ENCODE measurements around the gene FADS2. TPM values are rescaled to one million over a fixed set of nuclear protein-coding genes. Genes with fewer than 3 reads are reported as not detected.
A peak's percentile ranks its signal among the peaks of the same experiment; 100 is the strongest.

FADS2 gene
- total and polyA plus RNA-seq, 2 experiments from 2014 or later = 317 to 356 TPM

GRCh38 chr11:61792310-61793082 lies 35.6 kb upstream of the FADS2 start, which contains the start of the genes FEN1 and TMEM258:
TSS of gene FEN1 (plus strand) at chr11:61792911. CDS start at chr11:61795362, 2,451 bp downstream.
TSS of gene TMEM258 (minus strand) at chr11:61792599. CDS start at chr11:61792558, 41 bp downstream.
- peak; percentile 96 for DNase-seq (ENCODE audit: low spot score)
- H3K9me3 ChIP-seq (ENCODE audit: low read depth) = no peaks in the 10 kb centered on the region
- no peaks in the 10 kb centered on the region for H3K9me2 ChIP-seq (replicated peaks; ENCODE audit: insufficient read depth)
- peaks cover 54% of the 10 kb centered on the region for H3K79me2 ChIP-seq
- TF ChIP-seq EZH2phosphoT487 (IDR thresholded peaks at IDR 0.05; ENCODE audit: low read depth, severe bottlenecking, unreplicated experiment) (no peak), EZH2 (IDR thresholded peaks at IDR 0.05; ENCODE audit: borderline replicate concordance) (no peak)
- TF ChIP-seq, protein P1, sequence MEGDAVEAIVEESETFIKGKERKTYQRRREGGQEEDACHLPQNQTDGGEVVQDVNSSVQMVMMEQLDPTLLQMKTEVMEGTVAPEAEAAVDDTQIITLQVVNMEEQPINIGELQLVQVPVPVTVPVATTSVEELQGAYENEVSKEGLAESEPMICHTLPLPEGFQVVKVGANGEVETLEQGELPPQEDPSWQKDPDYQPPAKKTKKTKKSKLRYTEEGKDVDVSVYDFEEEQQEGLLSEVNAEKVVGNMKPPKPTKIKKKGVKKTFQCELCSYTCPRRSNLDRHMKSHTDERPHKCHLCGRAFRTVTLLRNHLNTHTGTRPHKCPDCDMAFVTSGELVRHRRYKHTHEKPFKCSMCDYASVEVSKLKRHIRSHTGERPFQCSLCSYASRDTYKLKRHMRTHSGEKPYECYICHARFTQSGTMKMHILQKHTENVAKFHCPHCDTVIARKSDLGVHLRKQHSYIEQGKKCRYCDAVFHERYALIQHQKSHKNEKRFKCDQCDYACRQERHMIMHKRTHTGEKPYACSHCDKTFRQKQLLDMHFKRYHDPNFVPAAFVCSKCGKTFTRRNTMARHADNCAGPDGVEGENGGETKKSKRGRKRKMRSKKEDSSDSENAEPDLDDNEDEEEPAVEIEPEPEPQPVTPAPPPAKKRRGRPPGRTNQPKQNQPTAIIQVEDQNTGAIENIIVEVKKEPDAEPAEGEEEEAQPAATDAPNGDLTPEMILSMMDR (IDR thresholded peaks at IDR 0.05; ENCODE audit: poor library complexity) = no peak
- peak within 1 kb of the TSS; percentile 89 for H2AFZ ChIP-seq
- peak within 1 kb of the TSS; percentile 99 for H3K27ac ChIP-seq
- peak within 1 kb of the TSS; percentile 82 for H3K4me2 ChIP-seq
- no peaks in the 10 kb centered on the region for H3K36me3 ChIP-seq (replicated peaks; ENCODE audit: insufficient read depth, low read depth)
- peaks cover 14% of the 10 kb centered on the region for H3K4me1 ChIP-seq (ENCODE audit: insufficient read depth)
- H4K20me1 ChIP-seq (ENCODE audit: insufficient read depth, poor library complexity, severe bottlenecking) = no peaks in the 10 kb centered on the region
- WGBS (ENCODE audit: low lambda C conversion rate, missing lambda C conversion rate) = under 1% methylated on average over 49 of the region's 61 CpGs
- peak within 1 kb of the TSS; percentile 72 for H3K4me3 ChIP-seq
- no peaks in the 10 kb centered on the region for H3K27me3 ChIP-seq

GRCh38 chr11:61793083-61793828 lies 34.8 kb upstream of the FADS2 start:
- H3K4me1 ChIP-seq (ENCODE audit: insufficient read depth) = peaks cover 14% of the 10 kb centered on the region
- H3K4me3 ChIP-seq = peak overlapping the region; percentile 72
- TF ChIP-seq, protein P1 (IDR thresholded peaks at IDR 0.05; ENCODE audit: poor library complexity) = no peak
- TF ChIP-seq EZH2phosphoT487 (IDR thresholded peaks at IDR 0.05; ENCODE audit: low read depth, severe bottlenecking, unreplicated experiment) (no peak), EZH2 (IDR thresholded peaks at IDR 0.05; ENCODE audit: borderline replicate concordance) (no peak)
- no peak for DNase-seq (ENCODE audit: low spot score)
- H3K79me2 ChIP-seq = peaks cover 59% of the 10 kb centered on the region
- peak overlapping the region; percentile 89 for H2AFZ ChIP-seq
- no peaks in the 10 kb centered on the region for H3K9me2 ChIP-seq (replicated peaks; ENCODE audit: insufficient read depth)
- H3K4me2 ChIP-seq = peak overlapping the region; percentile 82
- H3K27me3 ChIP-seq = no peaks in the 10 kb centered on the region
- no peaks in the 10 kb centered on the region for H3K36me3 ChIP-seq (replicated peaks; ENCODE audit: insufficient read depth, low read depth)
- WGBS (ENCODE audit: low lambda C conversion rate, missing lambda C conversion rate) = 6% methylated on average over 29 of the region's 29 CpGs
- no peaks in the 10 kb centered on the region for H4K20me1 ChIP-seq (ENCODE audit: insufficient read depth, poor library complexity, severe bottlenecking)
- H3K9me3 ChIP-seq (ENCODE audit: low read depth) = no peaks in the 10 kb centered on the region
- H3K27ac ChIP-seq = peak overlapping the region; percentile 99

DNA sequence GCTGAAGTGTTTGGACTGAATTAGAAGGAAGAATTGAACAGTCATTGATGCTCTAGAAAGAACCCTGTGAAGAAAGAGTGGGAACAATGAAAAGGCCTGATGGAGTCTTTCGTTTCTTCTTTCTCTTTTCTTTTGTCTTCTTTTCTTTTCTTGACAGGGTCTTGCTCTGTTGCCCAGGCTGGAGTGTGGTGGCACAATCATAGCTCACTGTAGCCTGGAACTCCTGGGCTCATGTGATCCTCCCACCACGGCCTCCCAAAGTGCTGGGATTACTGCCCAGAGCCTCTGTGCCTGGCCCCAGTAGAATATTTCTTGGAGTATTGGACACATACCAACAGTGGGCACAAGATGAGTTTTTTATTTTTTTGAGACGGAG lies 34.3 kb upstream of the FADS2 start:
- Histone ChIP-seq H3K36me3 (replicated peaks; ENCODE audit: insufficient read depth, low read depth) (no peaks in the 10 kb centered on the region), H3K27ac (no peak overlapping the region), H3K4me3 (no peak overlapping the region), H4K20me1 (ENCODE audit: insufficient read depth, poor library complexity, severe bottlenecking) (no peaks in the 10 kb centered on the region), H3K4me2 (peak overlapping the region; percentile 82), H3K27me3 (no peaks in the 10 kb centered on the region), H3K4me1 (ENCODE audit: insufficient read depth) (peaks cover 14% of the 10 kb centered on the region), H3K79me2 (peaks cover 62% of the 10 kb centered on the region), H2AFZ (no peak overlapping the region), H3K9me3 (ENCODE audit: low read depth) (no peaks in the 10 kb centered on the region), H3K9me2 (replicated peaks; ENCODE audit: insufficient read depth) (no peaks in the 10 kb centered on the region)
- no peak for TF ChIP-seq EZH2 (IDR thresholded peaks at IDR 0.05; ENCODE audit: borderline replicate concordance)
- TF ChIP-seq, protein P1 (IDR thresholded peaks at IDR 0.05; ENCODE audit: poor library complexity) = no peak
- no peak for TF ChIP-seq EZH2phosphoT487 (IDR thresholded peaks at IDR 0.05; ENCODE audit: low read depth, severe bottlenecking, unreplicated experiment)
- WGBS (ENCODE audit: low lambda C conversion rate, missing lambda C conversion rate) = 66% methylated on average over 3 of the region's 3 CpGs
- no peak for DNase-seq (ENCODE audit: low spot score)
